ENCODE data around the gene CCHCR1.

GRCh38 chr6:31121131-31121790 is 36.3 kb downstream of the CCHCR1 start:
- TF ChIP-seq CTCF (optimal IDR thresholded peaks at IDR 0.05 in 1 of 3, IDR thresholded peaks at IDR 0.05 in 1 of 3, conservative IDR thresholded peaks at IDR 0.05 in 1 of 3; ENCODE audit: extremely low read depth in 1 of 3, insufficient read depth in 2 of 3, low read length in 3 of 3) (no peak), EZH2 (IDR thresholded peaks at IDR 0.05; ENCODE audit: low read length) (no peak)

Measured in keratinocyte (primary cell).